22Rv1 (cell line): Measurements from ENCODE around the gene MAP2K2.

Experiments used
- H3K27ac ChIP-seq: fragments of 450-650 bp; 2 replicates; pipeline ENCODE4 v1.5.1; 2017
- CTCF ChIP-seq: fragments of 450-650 bp; IDR thresholded peaks from 2 replicates; pipeline ENCODE4 v1.5.1; 2017; ENCODE audit warnings: mild to moderate bottlenecking
- ZFX ChIP-seq: fragments of 450-650 bp; IDR thresholded peaks from 2 replicates; pipeline ENCODE4 v1.6.1; 2017; ENCODE audit warnings: antibody characterized with exemption, borderline replicate concordance

The MAP2K2 gene

GRCh38 chr19:4051175-4052101 lies 72.5 kb downstream of the MAP2K2 start:
- 0 out of 2 replicates have a peak overlapping the region, but pooled peaks have one; percentile 13 for H3K27ac ChIP-seq
- no peak for TF ChIP-seq CTCF
- TF ChIP-seq ZFX: no peak

DNA sequence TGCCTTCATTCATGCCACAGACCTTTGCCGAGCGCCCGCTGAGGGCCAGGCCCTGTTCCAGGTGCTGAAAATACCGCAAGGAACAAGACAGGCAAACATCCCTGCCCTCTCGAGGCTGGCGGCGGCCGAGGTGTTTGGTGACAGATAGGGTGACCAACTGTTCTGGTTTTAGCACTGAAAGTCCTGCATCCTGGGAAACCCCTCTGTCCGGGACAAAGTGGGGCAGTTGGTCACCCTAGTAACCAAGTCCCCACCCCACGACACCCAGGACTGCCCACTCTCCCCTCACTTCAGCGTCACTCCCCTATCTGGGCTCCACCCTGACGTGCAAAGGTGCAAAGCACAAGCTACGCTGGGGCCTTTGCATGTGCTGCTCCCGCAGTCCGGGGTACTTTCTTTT lies 74.5 kb downstream of the MAP2K2 start:
- no peak overlapping the region for H3K27ac ChIP-seq
- no peak for TF ChIP-seq CTCF
- TF ChIP-seq ZFX: no peak

DNA sequence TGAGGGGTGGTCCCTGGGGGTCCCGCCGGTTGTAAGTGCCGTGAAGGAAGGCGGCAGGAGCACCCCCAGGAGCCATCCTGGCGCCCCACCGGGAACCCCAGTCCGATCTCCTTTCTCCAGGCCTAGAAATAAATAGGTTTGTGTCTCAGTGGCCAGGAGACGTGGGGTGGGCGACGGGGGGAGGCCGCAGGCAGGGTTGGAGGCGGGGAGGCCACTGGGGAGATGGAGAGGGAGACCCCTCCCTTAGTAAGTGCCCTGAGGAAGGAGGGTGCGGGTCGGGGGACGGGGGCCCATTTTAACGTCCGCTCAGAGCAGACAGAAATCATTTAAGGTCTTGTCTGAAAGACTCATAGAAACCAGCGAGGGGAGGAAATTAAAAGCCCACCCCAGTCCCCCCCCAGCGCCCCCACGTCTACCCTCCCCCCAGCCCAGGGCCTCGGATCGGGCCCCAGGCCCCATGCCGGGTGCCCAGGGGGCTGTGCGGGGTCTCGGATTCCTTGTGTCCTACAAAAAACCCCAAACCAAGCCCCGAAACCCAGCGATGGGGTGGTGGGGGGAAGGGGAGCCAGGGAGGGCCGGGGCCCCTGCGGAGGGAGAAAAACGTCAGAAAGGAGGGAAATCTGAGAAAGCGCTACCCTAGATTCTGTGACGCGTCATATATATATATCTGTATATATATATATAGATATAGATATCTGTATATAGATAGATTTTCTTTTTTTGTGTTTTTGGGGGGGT lies 76.8 kb downstream of the MAP2K2 start:
- H3K27ac ChIP-seq: no peak overlapping the region
- no peak for TF ChIP-seq ZFX
- no peak for TF ChIP-seq CTCF

DNA sequence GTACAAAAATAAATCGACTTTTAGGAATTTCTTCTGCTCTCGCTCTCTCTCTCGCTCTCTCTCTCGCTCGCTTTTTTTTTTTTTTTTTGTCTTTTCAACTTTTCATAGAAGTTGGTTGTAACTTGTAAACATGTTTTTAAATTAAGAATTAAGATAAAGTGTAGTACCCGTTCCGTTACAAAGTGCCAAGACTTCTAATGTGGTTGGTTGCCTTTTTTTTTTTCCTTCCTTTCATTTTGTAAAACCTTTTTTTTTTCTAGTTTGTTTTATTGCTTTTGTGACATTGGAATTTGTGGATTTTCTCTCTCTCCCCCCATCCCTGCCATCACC lies 77.6 kb downstream of the MAP2K2 start:
- TF ChIP-seq CTCF (no peak), ZFX (no peak)
- H3K27ac ChIP-seq: no peak overlapping the region

GRCh38 chr19:4045597-4046361 lies 78.1 kb downstream of the MAP2K2 start:
- no peak overlapping the region for H3K27ac ChIP-seq
- TF ChIP-seq ZFX: no peak
- no peak for TF ChIP-seq CTCF

DNA sequence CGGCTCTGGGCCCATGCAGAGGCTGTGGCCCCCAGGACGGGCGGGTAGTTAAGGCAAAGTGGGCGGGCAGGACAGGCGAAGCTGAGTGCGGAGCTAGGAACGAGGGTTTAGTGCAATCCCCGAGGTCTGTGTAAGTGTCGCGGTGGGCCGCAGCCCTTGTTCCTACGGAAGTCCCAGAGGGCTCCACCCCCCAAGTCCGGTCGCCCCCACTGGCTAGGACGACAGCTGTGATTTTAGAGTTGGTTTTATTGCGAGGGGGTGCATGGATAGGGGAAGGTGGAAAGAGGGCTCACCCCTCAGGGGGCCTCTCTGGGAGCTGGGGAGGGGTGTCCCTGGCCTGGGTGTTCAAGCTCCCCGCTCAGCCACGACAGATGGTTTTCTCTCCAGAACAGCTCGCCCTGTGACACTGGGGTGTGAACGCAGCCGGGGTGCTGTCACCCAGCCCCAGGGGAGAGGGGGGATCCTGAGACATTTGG lies 78.9 kb downstream of the MAP2K2 start:
- no peak overlapping the region for H3K27ac ChIP-seq

More for the DNA sequence above, 78.9 kb downstream of the MAP2K2 start:
- TF ChIP-seq CTCF (no peak), ZFX (no peak)
